GM18517 (cell line): Measurements from ENCODE around the gene HMGB1.
A peak's percentile ranks its signal among the peaks of the same experiment; 100 is the strongest.

Experiments
- ATAC-seq: cut with Tn5 transposase; IDR thresholded peaks from one replicate; pipeline ENCODE4 v1.9.1; 2021; ENCODE audit warnings: mild to moderate bottlenecking, moderate library complexity; ENCODE audit not compliant: unreplicated experiment

HMGB1 gene

GRCh38 chr13:30435911-30436451 lies 29.8 kb downstream of the HMGB1 start:
- no peak for ATAC-seq

- no peak for ATAC-seq
These were observed 34.3 kb downstream of the HMGB1 start for GRCh38 chr13:30431269-30431940.

GRCh38 chr13:30429721-30430694 lies 35.7 kb downstream of the HMGB1 start:
- peak; percentile 84 for ATAC-seq

DNA sequence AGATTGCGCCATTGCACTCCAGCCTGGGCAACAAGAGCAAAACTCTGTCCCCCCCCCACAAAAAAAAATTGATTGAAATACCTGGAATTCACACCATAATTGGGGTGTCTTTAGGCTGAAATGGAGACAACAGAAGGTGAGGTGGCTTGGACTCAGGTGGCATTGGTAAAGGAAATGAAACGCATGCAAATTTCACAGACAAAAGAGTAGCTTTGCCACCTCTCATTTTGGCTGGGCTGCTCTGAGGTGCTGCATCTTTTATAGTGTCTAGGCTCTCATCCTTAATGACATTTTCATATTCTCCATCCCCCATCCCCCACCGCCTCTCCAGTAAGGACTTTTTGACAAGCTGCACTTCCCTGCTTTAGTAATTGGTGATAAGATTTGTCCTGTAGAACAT lies 36.5 kb downstream of the HMGB1 start:
- ATAC-seq = no peak

- ATAC-seq = no peak
These were observed 41.8 kb downstream of the HMGB1 start for GRCh38 chr13:30423891-30424290.

- ATAC-seq = peak; percentile 61
These were observed 43.5 kb downstream of the HMGB1 start, which contains the start of gene UBE2L5 for GRCh38 chr13:30422054-30422839. UBE2L5 (plus strand) TSS chr13:30422493; CDS start chr13:30427991, 5,498 bp downstream.

DNA sequence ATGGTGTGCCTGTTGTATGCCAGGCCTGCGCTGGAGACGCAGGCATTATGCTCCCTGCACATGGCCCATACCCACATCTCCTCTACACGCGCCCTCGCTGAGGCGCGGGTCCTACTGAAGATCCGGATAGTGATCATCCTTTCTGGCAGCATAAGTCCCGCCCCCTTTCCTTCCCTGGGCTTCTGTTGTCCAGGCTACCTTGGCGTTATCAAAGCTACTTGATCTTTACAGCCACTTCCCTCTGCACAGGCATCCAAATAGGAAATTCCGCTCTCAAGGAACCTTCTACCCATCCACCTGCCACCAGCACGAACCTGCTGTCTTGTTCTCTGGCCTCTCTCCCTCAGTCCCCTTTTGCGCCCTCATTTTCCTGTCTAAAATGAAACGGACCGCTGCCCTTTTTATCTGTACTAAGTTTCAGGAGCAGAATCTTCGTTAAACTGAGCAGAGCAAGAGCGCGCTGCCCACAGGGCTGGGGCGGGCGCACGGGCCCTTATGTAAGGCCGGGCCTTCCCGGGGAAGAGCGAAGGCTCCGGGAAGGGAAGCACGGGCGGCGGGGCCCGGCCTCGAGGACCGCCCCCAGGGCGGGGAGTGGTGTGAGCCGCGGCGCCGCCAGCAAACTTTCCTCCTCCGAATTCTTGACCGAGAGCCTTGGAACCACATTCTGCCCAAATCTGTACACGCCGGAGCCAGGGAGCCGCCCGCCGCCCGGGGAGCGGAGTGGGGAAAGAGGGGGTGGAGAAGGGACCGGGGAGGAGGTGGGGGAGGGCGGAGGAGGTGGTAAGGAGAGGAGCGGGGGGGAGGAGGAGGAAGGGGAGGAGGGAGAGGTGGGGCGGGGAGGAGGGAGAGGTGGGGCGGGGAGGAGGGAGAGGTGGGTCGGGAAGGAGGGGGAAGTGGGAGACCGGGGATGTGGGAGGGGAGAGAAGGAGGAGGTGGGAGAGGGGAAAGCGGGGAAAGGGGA lies 44.4 kb downstream of the HMGB1 start:
- ATAC-seq = no peak

GRCh38 chr13:30418717-30419459 lies 46.8 kb downstream of the HMGB1 start:
- no peak for ATAC-seq

DNA sequence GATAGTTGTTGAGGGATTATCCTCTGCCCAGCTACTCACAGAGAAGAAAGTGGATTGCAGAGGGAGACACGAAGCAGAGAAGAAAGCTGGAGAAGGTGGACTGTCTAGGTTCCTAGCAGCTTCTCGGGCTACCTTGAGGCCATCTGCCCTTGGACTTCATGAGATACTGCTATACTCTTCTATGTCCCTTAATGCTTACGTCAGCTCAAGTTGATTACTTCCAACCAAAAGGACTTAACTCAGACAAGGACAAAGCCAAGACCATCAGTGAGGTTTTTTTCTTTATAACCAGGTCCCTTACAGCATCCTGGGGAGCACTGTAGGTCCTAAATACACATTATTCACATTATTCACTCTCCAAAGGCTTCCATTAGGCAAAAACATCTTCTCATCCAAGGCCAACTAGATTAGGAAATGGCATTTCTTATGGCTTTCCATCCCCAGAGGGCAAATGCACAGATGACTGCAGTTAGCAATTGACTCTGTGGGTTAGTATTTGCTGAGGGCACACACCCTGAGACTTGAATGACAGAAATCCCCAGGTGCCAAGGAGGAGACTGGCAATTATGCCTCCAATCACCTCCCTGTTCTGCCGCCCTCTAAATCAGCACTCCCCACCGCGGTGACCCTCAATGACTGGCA lies 47.5 kb downstream of the HMGB1 start:
- no peak for ATAC-seq

DNA sequence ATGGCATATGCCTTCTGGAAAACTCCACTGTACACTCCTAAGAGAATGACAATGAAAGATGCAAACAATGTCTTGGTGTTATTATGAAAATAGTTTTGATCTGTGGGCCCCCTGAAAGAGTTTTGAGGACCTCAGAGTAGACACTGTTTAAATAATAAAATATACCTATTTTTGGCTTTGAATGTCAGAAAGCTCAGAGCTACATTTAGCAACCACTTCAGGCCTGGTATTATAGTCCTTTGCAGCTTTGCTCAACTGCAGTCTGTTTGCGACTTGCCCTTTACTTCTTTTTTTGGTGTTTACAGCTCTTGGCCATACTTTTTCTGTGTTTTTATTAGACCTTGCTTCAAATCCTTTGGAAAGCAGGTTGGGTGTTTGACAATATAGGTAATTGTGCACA lies 49.3 kb downstream of the HMGB1 start:
- no peak for ATAC-seq

DNA sequence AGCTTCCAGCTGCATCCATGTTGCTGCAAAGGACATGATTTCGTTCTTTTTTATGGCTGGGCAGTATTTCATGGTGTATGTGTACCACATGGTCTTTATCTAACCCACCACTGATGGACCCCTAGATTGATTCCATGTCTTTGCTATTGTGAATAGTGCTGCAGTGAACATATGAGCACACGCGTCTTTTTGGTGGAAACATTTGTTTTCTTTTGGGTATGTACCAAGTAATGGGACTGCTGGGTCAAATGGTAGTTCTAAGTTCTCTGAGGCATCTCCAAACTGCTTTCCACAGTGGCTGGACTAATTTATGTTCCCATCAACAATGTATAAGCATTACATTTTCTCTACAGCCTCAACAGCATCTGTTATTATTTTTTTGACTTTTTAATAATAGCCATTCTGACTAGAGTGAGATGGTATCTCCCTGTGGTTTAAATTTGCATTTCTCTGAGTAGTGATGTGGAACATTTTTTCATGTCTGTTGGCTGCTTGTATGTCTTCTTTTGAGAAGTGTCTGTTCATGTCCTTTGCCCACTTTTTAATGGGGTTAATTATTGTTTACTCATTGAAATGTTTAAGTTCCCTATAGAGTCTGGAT lies 50.2 kb downstream of the HMGB1 start:
- peak; percentile 88 for ATAC-seq

- no peak for ATAC-seq
These were observed 51.9 kb downstream of the HMGB1 start for GRCh38 chr13:30413842-30414241.

DNA sequence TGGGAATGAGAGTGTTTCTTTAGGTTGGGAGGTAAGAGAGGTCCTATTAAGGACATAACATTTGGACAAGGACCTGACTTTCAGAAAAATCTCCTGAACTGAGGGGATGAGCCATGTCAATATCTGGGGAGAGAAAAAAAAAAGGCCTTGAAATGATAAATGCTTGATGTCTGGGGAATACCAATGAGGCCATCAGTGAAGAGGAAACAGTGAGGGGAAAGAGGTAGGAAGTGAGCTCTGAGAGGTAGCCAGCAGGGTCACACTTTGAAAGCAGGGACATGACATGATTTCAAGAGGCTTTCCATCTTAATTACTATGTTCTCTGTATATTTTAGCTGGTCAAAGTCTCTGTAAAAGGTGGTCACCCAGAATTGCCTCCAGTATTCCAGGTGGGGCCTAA lies 53.4 kb downstream of the HMGB1 start:
- ATAC-seq = no peak

DNA sequence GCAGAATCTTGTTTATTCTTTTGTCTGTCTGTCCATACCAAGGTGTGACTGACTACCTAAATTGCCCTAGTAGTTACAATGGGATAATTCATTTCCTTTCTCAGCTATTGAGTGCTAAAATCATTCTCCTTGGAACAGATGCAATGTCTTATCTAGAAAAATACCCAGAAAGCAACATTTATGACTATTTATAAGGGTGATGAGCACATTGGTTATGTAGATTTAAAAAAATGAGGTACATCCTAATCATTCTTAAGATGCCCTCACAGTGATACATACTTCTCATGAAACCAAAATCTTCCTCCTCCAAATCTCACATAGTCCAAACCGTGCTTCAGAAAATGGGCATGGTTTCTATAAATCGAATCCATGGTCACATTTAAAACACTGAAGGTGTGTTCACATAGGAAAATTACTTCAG lies 55.0 kb downstream of the HMGB1 start:
- ATAC-seq = no peak

DNA sequence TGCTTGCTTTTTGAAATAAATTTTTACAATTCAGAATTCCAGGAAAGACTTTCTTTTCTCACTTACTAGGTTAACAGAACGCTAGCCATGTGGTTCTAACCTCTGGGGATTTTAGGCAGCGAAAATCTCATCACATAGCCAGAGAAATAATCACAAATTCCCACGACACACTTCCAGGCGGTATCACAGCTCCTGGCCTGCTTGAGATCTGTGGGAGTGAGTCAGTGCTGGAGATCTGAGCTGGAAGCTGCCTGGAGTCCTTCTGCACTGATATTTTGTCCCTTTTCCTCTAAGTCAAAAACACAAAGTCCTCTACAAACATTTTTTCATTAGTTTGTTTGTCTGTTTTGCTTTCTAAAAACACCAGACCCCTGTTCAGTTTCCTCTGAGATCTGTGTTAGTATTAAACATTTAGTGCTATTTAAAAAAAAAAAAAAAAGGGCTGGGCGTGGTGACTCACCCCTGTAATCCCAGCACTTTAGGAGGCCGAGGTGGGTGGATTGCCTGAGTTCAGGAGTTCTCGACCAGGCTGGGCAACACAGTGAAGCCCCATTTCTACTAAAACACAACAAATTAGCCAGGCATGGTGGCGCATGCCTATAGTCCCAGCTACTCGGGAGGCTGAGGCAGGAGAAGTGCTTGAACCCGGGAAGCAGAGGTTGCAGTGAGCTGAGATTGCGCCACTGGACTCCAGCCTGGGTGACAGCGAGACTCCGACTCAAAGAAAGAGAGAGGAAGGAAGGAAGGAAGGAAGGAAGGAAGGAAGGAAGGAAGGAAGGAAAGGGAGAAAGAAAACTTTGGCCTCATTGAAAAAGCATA lies 55.6 kb downstream of the HMGB1 start:
- no peak for ATAC-seq

DNA sequence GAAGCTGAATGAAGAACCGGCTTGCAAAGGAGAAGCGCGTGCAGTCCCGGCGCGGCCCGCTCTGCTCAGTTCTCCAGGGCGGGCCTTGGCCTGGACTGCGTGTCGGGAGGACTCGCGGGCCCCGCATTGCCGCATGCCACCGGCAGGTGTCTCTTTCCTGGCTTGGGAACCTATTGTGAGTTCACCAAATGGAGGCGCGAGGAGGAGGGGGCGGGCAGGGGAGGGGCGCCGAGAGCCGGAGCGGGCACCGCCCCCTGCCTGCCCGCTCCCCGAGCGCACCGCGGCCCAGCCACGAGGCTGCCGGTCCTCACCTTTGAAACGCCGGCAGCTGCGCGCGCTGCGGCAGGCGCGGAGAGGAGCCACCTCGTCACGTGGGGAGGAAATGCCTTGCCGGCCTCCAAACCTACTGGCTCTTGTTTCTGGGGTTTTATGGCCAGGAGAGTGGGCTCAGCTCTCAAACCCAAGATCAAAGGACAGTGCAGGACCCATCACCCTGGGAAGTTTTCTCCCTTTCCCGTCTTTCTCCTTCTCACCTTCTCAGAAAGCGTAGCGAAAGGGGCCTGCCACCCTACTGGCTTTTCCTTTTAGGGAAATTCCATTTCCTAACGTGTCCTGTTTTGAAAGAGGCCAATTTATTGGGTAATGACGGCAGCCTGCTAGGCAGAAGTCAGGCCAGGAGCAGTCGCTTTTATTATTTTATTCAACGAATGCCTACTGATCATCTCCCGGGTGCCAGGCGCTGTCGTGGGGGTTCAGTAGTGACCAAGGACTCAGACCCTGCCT lies 57.2 kb downstream of the HMGB1 start:
- ATAC-seq = peak; percentile 93
